ENCODE measurements around the gene TCEAL6. TPM values are rescaled to one million over a fixed set of nuclear protein-coding genes. Genes with fewer than 3 reads are reported as not detected.

The TCEAL6 gene
- polyA plus RNA-seq, 1 donor (not counting 4 experiments of a cell fraction or from before 2014, with no cell fraction given): not detected

DNA sequence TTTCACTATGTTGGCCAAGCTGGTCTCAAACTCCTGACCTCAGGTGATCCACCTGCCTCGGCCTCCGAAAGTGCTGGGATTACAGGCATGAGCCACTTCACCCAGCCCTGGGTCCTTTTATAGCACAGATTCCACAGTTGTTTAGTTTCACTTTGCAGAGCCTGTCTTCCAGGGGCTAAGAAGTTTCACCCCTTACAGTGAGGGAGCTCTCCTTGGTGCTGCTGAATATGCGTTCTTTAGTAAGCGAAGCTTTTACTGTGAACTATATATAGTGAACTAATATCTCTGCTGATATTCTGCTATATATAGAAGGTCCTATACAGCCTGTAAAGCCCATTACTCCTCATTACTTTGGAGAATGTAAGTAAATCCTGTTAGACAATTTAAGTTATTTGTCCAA lies 4.2 kb downstream of the TCEAL6 start:
- H2AFZ ChIP-seq (ENCODE audit: control insufficient read depth, low read length): no peak overlapping the region
- no peaks in the 10 kb centered on the region for H3K9me1 ChIP-seq (ENCODE audit: control insufficient read depth, extremely low read depth, insufficient read depth, low read length)
- DNase-seq (ENCODE audit: low read depth, low spot score) (no peak), FAIRE-seq (no peak)
- H3K4me1 ChIP-seq (ENCODE audit: control insufficient read depth, extremely low read depth, insufficient read depth, low read length): no peaks in the 10 kb centered on the region
- no peak overlapping the region for H3K9ac ChIP-seq (ENCODE audit: control insufficient read depth, extremely low read depth, insufficient read depth, low read length)
- H3K27me3 ChIP-seq (ENCODE audit: control insufficient read depth, extremely low read depth, insufficient read depth, low read length): no peaks in the 10 kb centered on the region
- H3K36me3 ChIP-seq (ENCODE audit: control insufficient read depth in 2 of 2, extremely low read depth in 1 of 2, insufficient read depth in 2 of 2, low read length in 2 of 2): no peaks in the 10 kb centered on the region
- dilution Hi-C loops (cut with MboI; ENCODE audit: extremely low pct_ligation_motif_present, low sequenced_read_pairs): no loop called here
- no peak overlapping the region for H3K27ac ChIP-seq (ENCODE audit: control insufficient read depth, insufficient read depth, low read length)
- no peak overlapping the region for H3K4me2 ChIP-seq (ENCODE audit: control insufficient read depth, extremely low read depth, insufficient read depth, low read depth, low read length)
- no peak overlapping the region for H3K4me3 ChIP-seq (ENCODE audit: control insufficient read depth in 2 of 3, extremely low read depth in 1 of 3, insufficient read depth in 2 of 3, low read depth in 1 of 3, low read length in 3 of 3)
- H3K79me2 ChIP-seq (ENCODE audit: control insufficient read depth, insufficient read depth, low read length): no peaks in the 10 kb centered on the region
- H4K20me1 ChIP-seq (ENCODE audit: control insufficient read depth, extremely low read depth, insufficient read depth, low read length): no peaks in the 10 kb centered on the region
- no peak for TF ChIP-seq CTCF (optimal IDR thresholded peaks at IDR 0.05 in 1 of 3, IDR thresholded peaks at IDR 0.05 in 1 of 3, conservative IDR thresholded peaks at IDR 0.05 in 1 of 3; ENCODE audit: extremely low read depth in 1 of 3, insufficient read depth in 2 of 3, low read length in 3 of 3)
- no peak for TF ChIP-seq EZH2 (IDR thresholded peaks at IDR 0.05; ENCODE audit: low read length)
- no peaks in the 10 kb centered on the region for H3K9me3 ChIP-seq (ENCODE audit: control insufficient read depth, low read depth, low read length)

DNA sequence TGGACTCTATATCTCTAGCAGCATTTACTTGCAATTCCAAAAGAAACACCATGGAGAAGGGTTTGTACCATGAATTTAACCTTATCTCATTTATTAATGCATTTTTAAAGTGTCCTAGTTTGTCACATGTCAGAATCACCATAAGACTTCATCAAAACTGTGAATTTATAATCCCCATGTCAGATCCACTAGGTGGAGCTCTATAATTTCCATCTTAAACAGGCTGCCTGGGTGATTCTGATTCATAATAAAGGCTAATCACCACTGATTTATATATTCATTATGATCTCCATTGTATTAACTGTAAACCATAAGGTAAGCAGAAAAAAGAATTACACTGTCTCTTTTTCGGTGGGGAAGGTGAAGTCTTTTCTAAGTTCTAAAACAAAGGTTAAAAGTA lies 12.8 kb downstream of the TCEAL6 start:
- H3K9me1 ChIP-seq (ENCODE audit: control insufficient read depth, extremely low read depth, insufficient read depth, low read length): no peaks in the 10 kb centered on the region
- TF ChIP-seq EZH2 (IDR thresholded peaks at IDR 0.05; ENCODE audit: low read length) (no peak), CTCF (optimal IDR thresholded peaks at IDR 0.05 in 1 of 3, IDR thresholded peaks at IDR 0.05 in 1 of 3, conservative IDR thresholded peaks at IDR 0.05 in 1 of 3; ENCODE audit: extremely low read depth in 1 of 3, insufficient read depth in 2 of 3, low read length in 3 of 3) (peak in 2 of 3 experiments; percentile 14 to 36)
- no peak overlapping the region for H3K4me3 ChIP-seq (ENCODE audit: control insufficient read depth in 2 of 3, extremely low read depth in 1 of 3, insufficient read depth in 2 of 3, low read depth in 1 of 3, low read length in 3 of 3)
- H3K79me2 ChIP-seq (ENCODE audit: control insufficient read depth, insufficient read depth, low read length): no peaks in the 10 kb centered on the region
- DNase-seq (ENCODE audit: low read depth, low spot score): no peak
- dilution Hi-C loops (cut with MboI; ENCODE audit: extremely low pct_ligation_motif_present, low sequenced_read_pairs): no loop called here
- no peak overlapping the region for H3K9ac ChIP-seq (ENCODE audit: control insufficient read depth, extremely low read depth, insufficient read depth, low read length)
- no peaks in the 10 kb centered on the region for H3K36me3 ChIP-seq (ENCODE audit: control insufficient read depth in 2 of 2, extremely low read depth in 1 of 2, insufficient read depth in 2 of 2, low read length in 2 of 2)
- no peaks in the 10 kb centered on the region for H3K9me3 ChIP-seq (ENCODE audit: control insufficient read depth, low read depth, low read length)
- H3K27ac ChIP-seq (ENCODE audit: control insufficient read depth, insufficient read depth, low read length): no peak overlapping the region
- FAIRE-seq: no peak
- no peaks in the 10 kb centered on the region for H3K4me1 ChIP-seq (ENCODE audit: control insufficient read depth, extremely low read depth, insufficient read depth, low read length)
- H3K27me3 ChIP-seq (ENCODE audit: control insufficient read depth, extremely low read depth, insufficient read depth, low read length): peaks cover 11% of the 10 kb centered on the region
- H4K20me1 ChIP-seq (ENCODE audit: control insufficient read depth, extremely low read depth, insufficient read depth, low read length): no peaks in the 10 kb centered on the region
- H2AFZ ChIP-seq (ENCODE audit: control insufficient read depth, low read length): no peak overlapping the region
- H3K4me2 ChIP-seq (ENCODE audit: control insufficient read depth, extremely low read depth, insufficient read depth, low read depth, low read length): no peak overlapping the region
